HL-60/S4 treated with phorbol 12-myristate 13-acetate at 8.2 ng/mL for 4 days and 3 days (cell line): ENCODE results near the gene SSC4D.
"Not testable (repeated sequence)": the region's sequence is repeated elsewhere in the genome, so short reads cannot be mapped to it uniquely, and the experiment has no call there.

Experiments used
- in situ Hi-C: fragments of 300-500 bp; cut with MboI; formaldehyde crosslinking; loops from 2 replicates; pipeline ENCODE4 v1.15.0; 2022; ENCODE audit warnings: low sequenced_read_pairs

The SSC4D gene

GRCh38 chr7:76409537-76409936 is at the start of gene SSC4D:
Gene SSC4D, minus strand, starts transcription at chr7:76409697. Its CDS starts 5,258 bp downstream, at chr7:76404439.
- in situ Hi-C loops, result no loop called here

- in situ Hi-C loops, result not testable (repeated sequence)
Measured at GRCh38 chr7:76458504-76458903, 49.0 kb upstream of the SSC4D start.

- in situ Hi-C loops, result not testable (repeated sequence)
Measured at GRCh38 chr7:76457017-76457416, 47.5 kb upstream of the SSC4D start.

- in situ Hi-C loops, result not testable (repeated sequence)
Measured at GRCh38 chr7:76445577-76446008, 36.1 kb upstream of the SSC4D start.

- in situ Hi-C loops, result not testable (repeated sequence)
Measured at GRCh38 chr7:76443846-76444245, 34.3 kb upstream of the SSC4D start.

GRCh38 chr7:76442664-76443446 is 33.4 kb upstream of the SSC4D start:
- in situ Hi-C loops, result not testable (repeated sequence)

- in situ Hi-C loops, result not testable (repeated sequence)
Measured at GRCh38 chr7:76441792-76442191, 32.3 kb upstream of the SSC4D start.

- in situ Hi-C loops, result not testable (repeated sequence)
Measured at GRCh38 chr7:76440404-76440803, 30.9 kb upstream of the SSC4D start.

GRCh38 chr7:76439120-76439888 is 29.8 kb upstream of the SSC4D start:
- in situ Hi-C loops, result not testable (repeated sequence)

GRCh38 chr7:76437873-76438272 is 28.4 kb upstream of the SSC4D start:
- in situ Hi-C loops, result not testable (repeated sequence)

- in situ Hi-C loops, result no loop called here
Measured at GRCh38 chr7:76430836-76431235, 21.3 kb upstream of the SSC4D start.

GRCh38 chr7:76430211-76430610 is 20.7 kb upstream of the SSC4D start:
- in situ Hi-C loops, result no loop called here

GRCh38 chr7:76428868-76429805 is 19.6 kb upstream of the SSC4D start:
- in situ Hi-C loops, result loop anchor here (10.0 kb wide), 1 partner anchor 76 kb away; no protein-coding TSS in a partner anchor

- in situ Hi-C loops, result loop anchor here (10.0 kb wide), 1 partner anchor 77 kb away; no protein-coding TSS in a partner anchor
Measured at GRCh38 chr7:76428149-76428823, 18.8 kb upstream of the SSC4D start.

GRCh38 chr7:76427635-76428034 is 18.1 kb upstream of the SSC4D start:
- in situ Hi-C loops, result loop anchor here (10.0 kb wide), 1 partner anchor 77 kb away; no protein-coding TSS in a partner anchor

- in situ Hi-C loops, result loop anchor here (10.0 kb wide), 1 partner anchor 79 kb away; no protein-coding TSS in a partner anchor
Measured at GRCh38 chr7:76426246-76426645, 16.7 kb upstream of the SSC4D start.

GRCh38 chr7:76425558-76425957 is 16.1 kb upstream of the SSC4D start:
- in situ Hi-C loops, result loop anchor here (10.0 kb wide), 1 partner anchor 79 kb away; no protein-coding TSS in a partner anchor

GRCh38 chr7:76425156-76425555 is 15.7 kb upstream of the SSC4D start:
- in situ Hi-C loops, result loop anchor here (10.0 kb wide), 1 partner anchor 80 kb away; no protein-coding TSS in a partner anchor

- in situ Hi-C loops, result loop anchor here (10.0 kb wide), 1 partner anchor 80 kb away; no protein-coding TSS in a partner anchor
Measured at GRCh38 chr7:76424413-76425111, 15.1 kb upstream of the SSC4D start, which contains the start of gene ZP3. Gene ZP3, plus strand, starts transcription at chr7:76424950. Its CDS starts 15 bp downstream, at chr7:76424965.
